Left ventricle myocardium inferior (tissue), 1 donor: ENCODE data around the gene PRDX3. TPM values are rescaled to one million over a fixed set of nuclear protein-coding genes. Genes with fewer than 3 reads are reported as not detected.

Experiments used
- DNase-seq: peaks from one replicate; pipeline ENCODE4 v3.0.0-alpha.2; 2020
- H3K27ac ChIP-seq: fragments of 200-600 bp; replicated peaks from 2 replicates; pipeline ENCODE4 v1.8.0; 2021
- H3K27me3 ChIP-seq: fragments of 200-600 bp; 2 replicates; pipeline ENCODE4 v1.8.0; 2021; ENCODE audit warnings: low read depth
- H3K36me3 ChIP-seq: fragments of 200-600 bp; 2 replicates; pipeline ENCODE4 v1.8.0; 2021
- H3K4me1 ChIP-seq: fragments of 200-600 bp; 2 replicates; pipeline ENCODE4 v1.8.0; 2021
- H3K4me3 ChIP-seq: fragments of 200-600 bp; 2 replicates; pipeline ENCODE4 v1.8.0; 2021; ENCODE audit warnings: mild to moderate bottlenecking, moderate library complexity
- H3K9me3 ChIP-seq: fragments of 200-600 bp; replicated peaks from 2 replicates; pipeline ENCODE4 v1.8.0; 2021
- CTCF ChIP-seq: fragments of 200-600 bp; IDR thresholded peaks from 2 replicates; pipeline ENCODE4 v1.8.0; 2021; ENCODE audit warnings: antibody characterized with exemption, mild to moderate bottlenecking, borderline replicate concordance
- intact Hi-C: fragments of 100-400 bp; cut with micrococcal nuclease; formaldehyde crosslinking; loops from one replicate; pipeline ENCODE4 v1.11.0; 2022
- total RNA-seq: library from RNA; stranded (reverse); fragmentation: NEBNext Ultra II Directional; extraction: Animal tissue kit (Norgen Biotek cat#: 25700); gene quantifications from one replicate; pipeline ENCODE4 v1.2.1, GENCODE V29; 2021
- donor health status: DM: no; HTN: yes; CAD: no; lungs with severe emphysema.

PRDX3 gene
- total RNA-seq, 1 donor from 2014 or later, result 301 TPM

GRCh38 chr10:119209035-119209735 lies 30.6 kb upstream of the PRDX3 start:
- TF ChIP-seq CTCF, result peak; percentile 83
- peak; percentile 75 for DNase-seq
- peaks cover 79% of the 10 kb centered on the region for H3K4me1 ChIP-seq
- H3K27ac ChIP-seq, result peak overlapping the region; percentile 97
- H3K9me3 ChIP-seq, result no peaks in the 10 kb centered on the region
- peak overlapping the region; percentile 97 for H3K4me3 ChIP-seq
- peaks cover 7% of the 10 kb centered on the region for H3K36me3 ChIP-seq
- intact Hi-C loops, result no loop called here
- no peaks in the 10 kb centered on the region for H3K27me3 ChIP-seq

DNA sequence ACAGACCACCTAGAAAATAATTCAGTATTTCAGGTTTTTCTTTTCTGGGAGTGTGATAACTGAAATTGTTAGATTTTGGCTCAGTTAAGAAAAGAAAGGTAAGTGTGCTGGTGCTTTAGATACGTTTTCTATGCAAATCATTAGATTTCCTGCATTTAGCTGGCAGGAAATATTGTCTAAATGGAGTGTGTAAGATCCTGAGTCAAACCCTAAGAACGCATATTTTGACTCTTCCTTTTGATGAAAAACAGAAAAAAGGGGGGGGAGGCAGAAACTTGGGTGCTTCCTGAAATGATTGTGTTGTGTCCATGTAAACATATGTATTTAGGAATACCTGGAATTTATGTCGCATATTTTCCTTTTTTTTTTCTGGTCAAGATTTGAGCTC lies 29.9 kb upstream of the PRDX3 start:
- TF ChIP-seq CTCF, result no peak
- Histone ChIP-seq H3K9me3 (no peaks in the 10 kb centered on the region), H3K4me1 (peaks cover 73% of the 10 kb centered on the region), H3K27me3 (no peaks in the 10 kb centered on the region), H3K4me3 (peak overlapping the region; percentile 97), H3K36me3 (peaks cover 7% of the 10 kb centered on the region), H3K27ac (peak overlapping the region; percentile 97)
- no peak for DNase-seq
- intact Hi-C loops, result no loop called here

DNA sequence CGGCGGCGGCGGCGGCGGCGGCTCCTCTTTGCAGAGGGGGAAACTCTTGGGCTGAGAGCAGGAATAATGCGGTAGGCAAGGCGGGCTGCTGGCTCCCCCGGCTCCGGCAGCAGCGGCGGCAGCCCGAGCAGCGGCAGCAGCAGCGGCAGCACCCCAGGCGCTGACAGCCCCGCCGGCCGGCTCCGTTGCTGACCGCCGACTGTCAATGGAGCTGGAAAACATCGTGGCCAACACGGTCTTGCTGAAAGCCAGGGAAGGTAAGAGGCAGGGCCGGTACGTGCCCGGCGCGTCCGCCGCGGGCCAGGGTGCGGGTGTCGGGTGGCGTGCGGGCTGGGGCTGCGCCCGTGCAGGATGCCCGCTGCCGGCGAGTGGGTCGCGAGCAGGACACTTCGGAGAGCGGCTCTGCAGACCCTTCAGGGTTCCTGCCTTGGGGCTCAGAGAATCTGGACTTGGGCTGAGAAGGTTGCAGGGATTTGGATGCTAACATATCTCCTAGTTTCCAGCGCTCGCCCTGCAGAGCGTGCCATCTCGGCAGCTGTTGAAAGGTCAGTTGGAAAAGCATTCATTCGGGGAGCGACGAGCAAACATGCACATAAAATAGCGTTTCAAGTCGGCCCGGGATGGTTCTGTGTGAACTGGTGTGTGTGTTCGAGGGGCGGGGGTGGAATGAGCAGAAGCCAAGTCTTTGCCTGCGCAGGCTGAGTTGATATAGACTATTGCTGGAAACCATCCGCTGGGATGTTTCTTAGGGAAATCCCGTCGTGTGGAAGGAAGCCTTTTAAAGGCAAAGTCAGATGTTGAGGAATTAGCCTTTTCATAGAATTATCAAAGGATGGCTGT lies 29.3 kb upstream of the PRDX3 start:
- H3K9me3 ChIP-seq, result no peaks in the 10 kb centered on the region
- H3K4me1 ChIP-seq, result peaks cover 70% of the 10 kb centered on the region
- peak overlapping the region; percentile 97 for H3K4me3 ChIP-seq
- intact Hi-C loops, result no loop called here
- no peaks in the 10 kb centered on the region for H3K27me3 ChIP-seq
- TF ChIP-seq CTCF, result no peak
- H3K36me3 ChIP-seq, result peaks cover 6% of the 10 kb centered on the region
- peak; percentile 47 for DNase-seq
- H3K27ac ChIP-seq, result peak overlapping the region; percentile 97

DNA sequence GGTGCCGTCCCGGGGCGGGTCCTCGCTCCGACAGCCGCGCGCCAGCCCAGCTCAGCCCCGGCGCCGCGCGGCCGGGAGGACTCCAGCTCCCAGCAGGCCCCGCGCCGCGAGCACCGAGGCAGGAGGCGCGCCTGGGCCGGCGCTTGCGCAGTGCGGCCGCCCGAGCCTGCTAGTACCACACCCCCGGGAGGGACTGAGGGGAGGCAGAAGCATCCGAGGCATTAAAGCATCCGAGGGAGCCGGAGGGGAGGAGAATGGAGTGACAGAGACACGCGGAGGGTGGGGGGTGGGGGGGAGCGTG lies 28.7 kb upstream of the PRDX3 start, which contains the start of gene GRK5:
Gene GRK5 (plus strand): TSS at position 206 of the 301 bp plus-strand sequence. CDS start 347 bp downstream, outside the sequence.
- no peak for TF ChIP-seq CTCF
- Histone ChIP-seq H3K4me1 (peaks cover 63% of the 10 kb centered on the region), H3K9me3 (no peaks in the 10 kb centered on the region), H3K27me3 (no peaks in the 10 kb centered on the region), H3K36me3 (no peaks in the 10 kb centered on the region), H3K27ac (peak within 1 kb of the TSS; percentile 97), H3K4me3 (peak within 1 kb of the TSS; percentile 97)
- DNase-seq, result peak; percentile 95
- intact Hi-C loops, result no loop called here

- H3K27me3 ChIP-seq, result no peaks in the 10 kb centered on the region
- H3K27ac ChIP-seq, result peak overlapping the region; percentile 97
- intact Hi-C loops, result no loop called here
- H3K4me3 ChIP-seq, result peak overlapping the region; percentile 97
- no peaks in the 10 kb centered on the region for H3K9me3 ChIP-seq
- DNase-seq, result peak; percentile 77
- H3K36me3 ChIP-seq, result no peaks in the 10 kb centered on the region
- TF ChIP-seq CTCF, result peak; percentile 93
- H3K4me1 ChIP-seq, result peaks cover 58% of the 10 kb centered on the region
These were observed 28.2 kb upstream of the PRDX3 start for GRCh38 chr10:119206603-119207365.
